PC-3 (cell line): ENCODE results near the gene KRTAP9-7.

Experiments
- EZH2 ChIP-seq: fragments of 300-600 bp; sonication (generic); IDR thresholded peaks from one replicate; pipeline ENCODE4 v1.6.1; 2017; ENCODE audit warnings: antibody characterized with exemption, mild to moderate bottlenecking, low read length; ENCODE audit not compliant: unreplicated experiment
- EZH2phosphoT487 ChIP-seq: fragments of 300-600 bp; sonication (generic); IDR thresholded peaks from 2 replicates; pipeline ENCODE4 v1.6.1; 2018; ENCODE audit warnings: mild to moderate bottlenecking, antibody characterized with exemption, low read length, borderline replicate concordance
- TF ChIP-seq, protein P1 (sequence below): fragments of 300-600 bp; sonication (generic); conservative IDR thresholded peaks from 2 replicates; pipeline ENCODE4 v1.5.1; 2017; ENCODE audit warnings: antibody characterized with exemption, low read depth, mild to moderate bottlenecking, low read length

DNA sequence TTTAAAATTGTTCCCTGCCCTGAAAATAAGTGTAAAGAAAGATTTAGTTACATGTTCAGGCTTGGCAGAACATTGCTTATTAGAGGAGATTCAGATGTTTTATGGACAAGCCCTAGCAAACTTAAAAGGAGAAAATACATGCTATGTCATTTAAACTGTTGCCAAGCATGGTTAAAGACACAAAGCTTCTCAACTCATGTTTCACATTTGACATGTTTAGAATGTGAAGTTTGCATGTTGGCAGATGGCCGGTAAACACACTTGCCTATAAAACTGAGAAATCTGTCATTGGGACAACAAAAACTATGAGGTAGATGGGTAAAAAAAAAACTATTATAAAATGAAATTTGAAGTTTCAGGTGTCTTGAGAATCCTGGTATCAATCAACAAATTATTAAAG lies 21.3 kb downstream of the KRTAP9-7 start:
- TF ChIP-seq, protein P1, sequence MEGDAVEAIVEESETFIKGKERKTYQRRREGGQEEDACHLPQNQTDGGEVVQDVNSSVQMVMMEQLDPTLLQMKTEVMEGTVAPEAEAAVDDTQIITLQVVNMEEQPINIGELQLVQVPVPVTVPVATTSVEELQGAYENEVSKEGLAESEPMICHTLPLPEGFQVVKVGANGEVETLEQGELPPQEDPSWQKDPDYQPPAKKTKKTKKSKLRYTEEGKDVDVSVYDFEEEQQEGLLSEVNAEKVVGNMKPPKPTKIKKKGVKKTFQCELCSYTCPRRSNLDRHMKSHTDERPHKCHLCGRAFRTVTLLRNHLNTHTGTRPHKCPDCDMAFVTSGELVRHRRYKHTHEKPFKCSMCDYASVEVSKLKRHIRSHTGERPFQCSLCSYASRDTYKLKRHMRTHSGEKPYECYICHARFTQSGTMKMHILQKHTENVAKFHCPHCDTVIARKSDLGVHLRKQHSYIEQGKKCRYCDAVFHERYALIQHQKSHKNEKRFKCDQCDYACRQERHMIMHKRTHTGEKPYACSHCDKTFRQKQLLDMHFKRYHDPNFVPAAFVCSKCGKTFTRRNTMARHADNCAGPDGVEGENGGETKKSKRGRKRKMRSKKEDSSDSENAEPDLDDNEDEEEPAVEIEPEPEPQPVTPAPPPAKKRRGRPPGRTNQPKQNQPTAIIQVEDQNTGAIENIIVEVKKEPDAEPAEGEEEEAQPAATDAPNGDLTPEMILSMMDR = no peak
- no peak for TF ChIP-seq EZH2phosphoT487
- TF ChIP-seq EZH2 = no peak
